H9 (cell line): ENCODE measurements around the gene NT5DC3. TPM values are rescaled to one million over a fixed set of nuclear protein-coding genes. Genes with fewer than 3 reads are reported as not detected.

Experiments
- DNase-seq: peaks from one replicate; pipeline ENCODE4 v3.0.0-alpha.2; 2017
- H2AFZ ChIP-seq: one replicate; pipeline ENCODE4 v1.6.1; 2013; ENCODE audit warnings: mild to moderate bottlenecking, low read length, control low read depth, moderate library complexity
- H2AK5ac ChIP-seq: 2 replicates; pipeline ENCODE4 v1.6.1; 2013; ENCODE audit warnings: low read length, control low read depth, mixed read lengths; ENCODE audit not compliant: insufficient read length
- H2BK120ac ChIP-seq: one replicate; pipeline ENCODE4 v1.6.1; 2013; ENCODE audit warnings: low read depth, mild to moderate bottlenecking, low read length, control low read depth, inconsistent platforms; ENCODE audit not compliant: poor library complexity, severe bottlenecking
- H2BK12ac ChIP-seq: 2 replicates; pipeline ENCODE4 v1.6.1; 2013; ENCODE audit warnings: low read length, control low read depth, mixed read lengths, low read depth; ENCODE audit not compliant: insufficient read length
- H2BK15ac ChIP-seq: 2 replicates; pipeline ENCODE4 v1.6.1; 2013; ENCODE audit warnings: low read depth, low read length, control low read depth
- H2BK20ac ChIP-seq: one replicate; pipeline ENCODE4 v1.6.1; 2013; ENCODE audit warnings: low read depth, mild to moderate bottlenecking, low read length, control low read depth, inconsistent platforms; ENCODE audit not compliant: poor library complexity, severe bottlenecking
- H2BK5ac ChIP-seq: 2 replicates; pipeline ENCODE4 v1.6.1; 2013; ENCODE audit warnings: low read length, control low read depth, mixed read lengths; ENCODE audit not compliant: insufficient read length
- H3K14ac ChIP-seq: 2 replicates; pipeline ENCODE4 v1.6.1; 2013; ENCODE audit warnings: low read length, control low read depth; ENCODE audit not compliant: insufficient read depth
- H3K18ac ChIP-seq: 2 replicates; pipeline ENCODE4 v1.6.1; 2013; ENCODE audit warnings: low read depth, mild to moderate bottlenecking, mixed read lengths, low read length, control low read depth; ENCODE audit not compliant: insufficient read length
- H3K23ac ChIP-seq: 2 replicates; pipeline ENCODE4 v1.6.1; 2013; ENCODE audit warnings: low read length, control low read depth, mixed read lengths, low read depth; ENCODE audit not compliant: insufficient read length
- H3K23me2 ChIP-seq: 2 replicates; pipeline ENCODE4 v1.6.1; 2013; ENCODE audit warnings: low read depth, mild to moderate bottlenecking, mixed read lengths, low read length, control low read depth; ENCODE audit not compliant: insufficient read length, poor library complexity, severe bottlenecking
- H3K27ac ChIP-seq: 2 replicates; pipeline ENCODE4 v1.5.1; 2013; ENCODE audit warnings: low read length, control low read depth, mixed read lengths, low read depth; ENCODE audit not compliant: insufficient read length
- H3K27me3 ChIP-seq: 2 replicates; pipeline ENCODE4 v1.6.1; 2013; ENCODE audit warnings: low read length, control low read depth, inconsistent platforms; ENCODE audit not compliant: insufficient read depth
- H3K4ac ChIP-seq: 2 replicates; pipeline ENCODE4 v1.6.1; 2013; ENCODE audit warnings: low read depth, mild to moderate bottlenecking, control low read depth, inconsistent platforms, low read length, moderate library complexity
- H3K4me1 ChIP-seq: 2 replicates; pipeline ENCODE4 v1.6.1; 2013; ENCODE audit warnings: low read length, control low read depth, inconsistent platforms; ENCODE audit not compliant: insufficient read depth
- H3K4me2 ChIP-seq: 2 replicates; pipeline ENCODE4 v1.6.1; 2013; ENCODE audit warnings: low read length, control low read depth, mixed read lengths; ENCODE audit not compliant: insufficient read length, insufficient read depth
- H3K56ac ChIP-seq: 2 replicates; pipeline ENCODE4 v1.6.1; 2013; ENCODE audit warnings: low read depth, mild to moderate bottlenecking, mixed read lengths, low read length, control low read depth; ENCODE audit not compliant: insufficient read length
- H3K79me1 ChIP-seq: 2 replicates; pipeline ENCODE4 v1.6.1; 2013; ENCODE audit warnings: low read depth, mild to moderate bottlenecking, moderate library complexity, low read length, control low read depth, inconsistent platforms; ENCODE audit not compliant: insufficient read depth, poor library complexity, severe bottlenecking
- H3K79me2 ChIP-seq: 2 replicates; pipeline ENCODE4 v1.6.1; 2013; ENCODE audit warnings: low read length, control low read depth, inconsistent platforms; ENCODE audit not compliant: insufficient read depth
- H3K9ac ChIP-seq: 2 replicates; pipeline ENCODE4 v1.6.1; 2013; ENCODE audit warnings: low read length, control low read depth, mixed read lengths; ENCODE audit not compliant: insufficient read length; ENCODE audit errors: extremely low read depth
- H3K9me3 ChIP-seq: one replicate; pipeline ENCODE4 v1.6.1; 2013; ENCODE audit warnings: low read depth, low read length, inconsistent platforms; ENCODE audit not compliant: control insufficient read depth
- H3T11ph ChIP-seq: one replicate; pipeline ENCODE4 v1.6.1; 2013; ENCODE audit warnings: mild to moderate bottlenecking, low read length, control low read depth, inconsistent platforms
- H4K20me1 ChIP-seq: one replicate; pipeline ENCODE4 v1.6.1; 2013; ENCODE audit not compliant: control insufficient read depth, insufficient read length, insufficient read depth
- H4K5ac ChIP-seq: 2 replicates; pipeline ENCODE4 v1.6.1; 2013; ENCODE audit warnings: low read depth, mild to moderate bottlenecking, mixed read lengths, low read length, control low read depth; ENCODE audit not compliant: insufficient read length
- H4K8ac ChIP-seq: replicated peaks from 2 replicates; pipeline ENCODE4 v1.6.1; 2013; ENCODE audit warnings: low read length, control low read depth, mixed read lengths, low read depth; ENCODE audit not compliant: insufficient read length
- H4K91ac ChIP-seq: 2 replicates; pipeline ENCODE4 v1.6.1; 2013; ENCODE audit warnings: low read depth, mild to moderate bottlenecking, moderate library complexity, mixed read lengths, low read length, control low read depth; ENCODE audit not compliant: insufficient read length
- H3K27ac Mint-ChIP-seq, 3 experiments: 2 replicates in 2 of 3; 3 replicates in 1 of 3; pipeline ENCODE4 v1.8.0; 2020 to 2021; ENCODE audit warnings: mixed read lengths in 3 of 3, mild to moderate bottlenecking in 1 of 3, moderate library complexity in 1 of 3
- H3K27me3 Mint-ChIP-seq: 2 replicates; pipeline ENCODE4 v1.8.0; 2021; ENCODE audit warnings: low read depth, mild to moderate bottlenecking, moderate library complexity, mixed read lengths
- H3K36me3 Mint-ChIP-seq, 3 experiments: 2 replicates in 2 of 3; 3 replicates in 1 of 3; pipeline ENCODE4 v1.8.0; 2020 to 2021; ENCODE audit warnings: low read depth in 3 of 3, mixed read lengths in 3 of 3; ENCODE audit not compliant: insufficient read depth in 1 of 3
- H3K4me1 Mint-ChIP-seq, 2 experiments: 2 replicates each; pipeline ENCODE4 v1.8.0; 2020; ENCODE audit warnings: mixed read lengths in 2 of 2
- H3K4me3 Mint-ChIP-seq, 2 experiments: 2 replicates in 1 of 2; 3 replicates in 1 of 2; pipeline ENCODE4 v1.8.0; 2020 to 2021; ENCODE audit warnings: mild to moderate bottlenecking in 2 of 2, mixed read lengths in 2 of 2, moderate library complexity in 1 of 2
- H3K9me3 Mint-ChIP-seq, 2 experiments: 2 replicates in 1 of 2; 3 replicates in 1 of 2; pipeline ENCODE4 v1.8.0; 2020; ENCODE audit warnings: mild to moderate bottlenecking in 2 of 2, mixed read lengths in 2 of 2, moderate library complexity in 1 of 2
- WGBS: extraction: QIAGEN DNeasy Blood & Tissue Kit; methylation state at CpG from one replicate; pipeline ENCODE4 v1.1.7; 2013; ENCODE audit warnings: missing lambda C conversion rate, low lambda C conversion rate, mixed read lengths; ENCODE audit not compliant: insufficient read length; ENCODE audit errors: extremely low coverage; 5-methylcytosine and 5-hydroxymethylcytosine counted together
- total RNA-seq: library from RNA; stranded (reverse); gene quantifications from 2 replicates; pipeline ENCODE4 v1.2.1, GENCODE V29; 2021
- TF ChIP-seq, protein P1 (sequence below): fragments of 200-600 bp; sonication (generic); conservative IDR thresholded peaks from 3 replicates; pipeline ENCODE4 v1.8.0; 2021; ENCODE audit warnings: antibody characterized with exemption, mild to moderate bottlenecking

NT5DC3 gene
- total RNA-seq, 1 experiment from 2014 or later: 13.6 TPM

- Mint-ChIP-seq H3K9me3 (peaks cover 10 to 13% of the 10 kb centered on the region in 2 experiments), H3K4me1 (no peaks in the 10 kb centered on the region), H3K27me3 (peaks cover 18% of the 10 kb centered on the region), H3K4me3 (no peak overlapping the region), H3K36me3 (peaks cover 0 to 5% (median 5%) of the 10 kb centered on the region in 3 experiments; a peak in 3 of 7 replicates), H3K27ac (no peak overlapping the region)
- DNase-seq: no peak
- Histone ChIP-seq H3K27ac (no peak overlapping the region), H3K18ac (no peak overlapping the region), H4K91ac (no peak overlapping the region), H4K8ac (no peak overlapping the region), H2AFZ (no peak overlapping the region), H3K9ac (no peak overlapping the region), H3K79me1 (no peaks in the 10 kb centered on the region), H3K27me3 (no peaks in the 10 kb centered on the region), H3K79me2 (no peaks in the 10 kb centered on the region), H2BK5ac (no peak overlapping the region), H3K9me3 (no peaks in the 10 kb centered on the region), H3K4ac (no peak overlapping the region), H3K56ac (no peak overlapping the region), H2BK15ac (no peak overlapping the region), H3K23ac (no peak overlapping the region), H2AK5ac (no peak overlapping the region), H3K14ac (no peak overlapping the region), H2BK120ac (no peak overlapping the region), H4K20me1 (no peaks in the 10 kb centered on the region), H2BK12ac (no peak overlapping the region), H3T11ph (no peak overlapping the region), H3K4me1 (no peaks in the 10 kb centered on the region), H3K4me2 (no peak overlapping the region), H3K23me2 (no peaks in the 10 kb centered on the region), H4K5ac (no peak overlapping the region), H2BK20ac (no peak overlapping the region)
- TF ChIP-seq, protein P1, sequence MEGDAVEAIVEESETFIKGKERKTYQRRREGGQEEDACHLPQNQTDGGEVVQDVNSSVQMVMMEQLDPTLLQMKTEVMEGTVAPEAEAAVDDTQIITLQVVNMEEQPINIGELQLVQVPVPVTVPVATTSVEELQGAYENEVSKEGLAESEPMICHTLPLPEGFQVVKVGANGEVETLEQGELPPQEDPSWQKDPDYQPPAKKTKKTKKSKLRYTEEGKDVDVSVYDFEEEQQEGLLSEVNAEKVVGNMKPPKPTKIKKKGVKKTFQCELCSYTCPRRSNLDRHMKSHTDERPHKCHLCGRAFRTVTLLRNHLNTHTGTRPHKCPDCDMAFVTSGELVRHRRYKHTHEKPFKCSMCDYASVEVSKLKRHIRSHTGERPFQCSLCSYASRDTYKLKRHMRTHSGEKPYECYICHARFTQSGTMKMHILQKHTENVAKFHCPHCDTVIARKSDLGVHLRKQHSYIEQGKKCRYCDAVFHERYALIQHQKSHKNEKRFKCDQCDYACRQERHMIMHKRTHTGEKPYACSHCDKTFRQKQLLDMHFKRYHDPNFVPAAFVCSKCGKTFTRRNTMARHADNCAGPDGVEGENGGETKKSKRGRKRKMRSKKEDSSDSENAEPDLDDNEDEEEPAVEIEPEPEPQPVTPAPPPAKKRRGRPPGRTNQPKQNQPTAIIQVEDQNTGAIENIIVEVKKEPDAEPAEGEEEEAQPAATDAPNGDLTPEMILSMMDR: no peak
- no CpG with 5 or more reads among the region's 1 CpG for WGBS
Measured at GRCh38 chr12:103731539-103731938, 109.5 kb downstream of the NT5DC3 start.
